ENCODE results near the gene SLC2A9.

- TF ChIP-seq CTCF (IDR thresholded peaks at IDR 0.05) (no peak), POLR2A (IDR thresholded peaks at IDR 0.05) (no peak), POLR2AphosphoS5 (IDR thresholded peaks at IDR 0.05) (no peak), EP300 (IDR thresholded peaks at IDR 0.05) (no peak)
Observed at GRCh38 chr4:9936129-9936644, 85.1 kb downstream of the SLC2A9 start.

All from stomach (tissue), 4 donors.